Activated CD8-positive, alpha-beta memory T cell treated with anti-CD3 and anti-CD28 coated beads for 48 hours (primary cell): ENCODE measurements around the gene RTN1.

Experiments used
- DNase-seq, 3 experiments: peaks; one replicate each; pipeline ENCODE4 v3.0.0-alpha.2; 2020; ENCODE audit warnings: low read depth in 2 of 3, low spot score in 2 of 3

RTN1 gene

DNA sequence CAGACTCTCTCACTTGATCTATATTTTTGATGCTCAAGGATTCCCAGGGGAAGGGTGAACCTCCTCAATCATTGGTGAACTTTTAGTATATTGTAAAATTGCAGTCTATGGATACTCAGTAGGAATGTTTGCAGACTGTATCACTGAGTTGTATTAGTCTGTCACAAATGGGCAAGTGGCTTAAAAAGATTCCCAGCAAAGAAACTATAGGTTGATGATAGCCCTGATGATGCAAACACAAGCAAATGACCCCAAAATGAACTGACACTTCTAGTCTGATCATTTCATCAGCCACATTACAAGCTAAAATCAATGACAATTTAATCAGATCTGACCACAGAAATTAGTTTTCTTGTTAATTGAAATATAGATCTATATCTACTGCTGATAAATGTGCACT is 59.5 kb downstream of the RTN1 start:
- DNase-seq, result no peak

DNA sequence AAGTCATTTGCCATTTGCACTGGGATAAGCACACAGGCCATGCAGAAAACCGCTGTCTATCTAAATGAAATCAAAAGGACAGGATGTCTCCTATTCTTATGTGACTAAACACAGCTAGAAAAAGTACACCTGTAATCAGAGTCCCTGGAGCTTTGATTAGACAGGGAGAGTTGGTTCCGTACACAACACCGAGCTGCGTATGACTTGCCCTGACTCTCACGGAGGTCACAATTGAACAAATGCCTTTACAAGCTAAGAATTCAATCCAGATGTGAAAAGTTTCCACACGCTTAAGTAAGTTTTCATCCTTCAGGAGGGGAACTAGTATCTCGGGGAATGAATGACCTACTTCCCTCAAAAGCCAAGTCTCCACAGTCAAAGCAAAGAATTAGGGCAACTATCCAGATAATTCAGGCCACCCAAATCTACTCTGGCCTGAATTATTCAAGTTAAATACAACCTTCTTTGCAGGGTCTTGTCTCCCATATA is 67.5 kb downstream of the RTN1 start:
- no peak for DNase-seq

DNA sequence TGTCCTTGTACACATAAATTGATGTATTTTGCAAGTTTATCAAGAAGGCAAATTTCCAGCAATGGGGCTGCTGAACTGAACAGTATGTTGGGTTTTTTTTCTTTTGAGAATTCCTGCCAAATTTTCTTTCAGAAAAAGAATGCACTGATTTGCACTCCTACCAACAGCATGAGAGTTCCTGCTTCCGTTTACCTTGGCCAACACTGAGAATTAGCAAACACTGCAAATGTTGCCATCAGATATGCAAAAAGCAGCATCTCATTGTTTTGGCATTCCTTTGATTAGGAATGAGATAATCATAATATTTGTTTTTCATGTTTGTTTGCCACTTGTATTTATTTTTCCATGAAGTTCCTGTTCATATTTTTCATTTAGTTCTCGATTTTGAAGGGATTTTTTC is 82.4 kb downstream of the RTN1 start:
- no peak for DNase-seq

DNA sequence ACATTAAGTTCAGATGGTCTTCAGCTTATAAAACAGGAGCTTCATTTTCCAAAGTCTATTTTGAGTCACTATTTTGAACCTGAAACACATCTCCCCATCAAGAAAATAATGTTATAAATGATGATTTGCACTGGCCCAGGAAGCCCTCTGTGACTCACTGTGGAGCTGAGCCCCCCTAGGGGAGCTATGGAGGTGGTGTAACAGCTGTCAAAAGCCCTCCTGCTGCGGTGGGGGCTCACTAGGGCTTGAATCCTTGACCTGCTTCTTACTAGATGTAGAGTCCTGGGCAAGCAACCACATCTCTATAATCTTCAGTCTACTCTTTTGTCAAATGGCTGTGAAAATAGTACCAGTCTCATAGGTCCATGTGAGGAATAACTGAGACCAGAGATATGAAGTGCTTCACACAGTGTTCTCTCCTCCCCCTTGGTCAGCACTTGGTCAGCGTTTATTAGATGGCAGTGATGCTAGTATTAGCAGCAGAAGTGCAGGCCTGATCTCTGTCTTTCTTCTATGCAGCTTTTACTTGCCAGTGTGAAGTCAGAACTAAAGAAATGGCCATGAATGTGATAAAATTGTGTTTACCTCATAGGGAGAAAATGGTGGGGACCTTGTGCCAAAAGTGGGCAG is 83.4 kb downstream of the RTN1 start:
- DNase-seq, result no peak

DNA sequence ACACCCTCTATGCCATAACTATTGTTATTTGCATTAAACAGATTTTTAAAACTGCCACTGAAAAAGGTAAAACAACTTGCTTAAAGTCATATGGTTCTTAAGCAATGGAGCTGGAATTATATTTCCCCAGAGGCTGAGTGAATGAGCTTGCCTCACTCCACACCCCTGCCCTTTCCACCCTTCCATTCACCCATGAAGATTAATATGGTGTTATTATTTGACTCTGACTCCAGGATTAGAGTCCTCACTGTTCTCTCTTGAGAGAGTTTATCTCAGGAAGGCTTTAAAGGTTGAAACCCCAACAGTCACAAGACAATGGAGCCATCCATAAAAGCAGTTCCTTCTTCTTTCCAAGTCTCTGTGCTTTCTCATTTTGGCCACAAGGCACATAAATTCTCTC is 84.9 kb downstream of the RTN1 start:
- no peak for DNase-seq

DNA sequence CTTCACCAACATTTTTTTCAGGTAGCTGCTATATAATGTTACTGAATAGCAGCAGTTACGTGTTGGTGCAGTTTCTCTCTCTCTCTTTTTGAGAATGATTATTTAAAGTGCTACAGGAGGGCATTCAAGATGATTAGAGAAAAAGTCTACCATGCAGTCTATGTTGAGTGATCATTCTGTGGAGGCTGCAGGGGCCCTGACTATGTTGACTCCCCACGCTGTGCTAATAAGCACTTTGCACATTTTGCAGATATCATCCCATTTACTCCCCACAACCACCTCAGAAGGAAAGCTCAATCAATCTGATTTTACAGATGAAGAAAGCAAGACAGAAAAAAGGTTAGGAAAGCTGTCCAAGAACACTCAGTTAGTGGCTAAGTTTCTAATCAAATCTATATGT is 87.8 kb downstream of the RTN1 start:
- DNase-seq, result no peak

DNA sequence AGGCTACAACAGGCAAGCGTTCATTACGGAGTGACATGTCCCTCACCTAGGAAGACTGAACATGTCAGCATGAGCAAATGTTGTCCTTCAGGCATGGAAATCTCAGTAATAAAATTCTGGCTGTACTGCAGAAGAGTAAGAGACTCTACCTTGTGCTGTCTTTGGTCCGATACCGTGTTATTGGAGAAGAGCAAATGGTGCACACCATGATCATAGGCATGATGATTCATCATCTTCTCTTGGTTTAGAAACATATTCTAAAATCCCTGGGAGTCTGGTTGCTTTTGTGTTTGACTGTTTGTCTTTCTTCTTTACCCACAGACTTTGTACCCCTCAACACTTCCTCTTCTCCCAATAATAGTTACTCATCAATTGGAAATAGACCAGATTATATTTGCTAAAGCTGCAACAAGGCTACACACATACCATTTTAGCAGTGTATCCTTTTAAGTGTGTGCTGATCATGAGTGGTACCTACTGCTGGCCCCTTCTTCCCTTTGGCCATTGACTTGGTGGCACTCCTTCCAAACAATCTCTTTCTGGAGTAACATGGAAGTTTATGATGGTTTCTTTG is 93.5 kb downstream of the RTN1 start:
- no peak for DNase-seq

DNA sequence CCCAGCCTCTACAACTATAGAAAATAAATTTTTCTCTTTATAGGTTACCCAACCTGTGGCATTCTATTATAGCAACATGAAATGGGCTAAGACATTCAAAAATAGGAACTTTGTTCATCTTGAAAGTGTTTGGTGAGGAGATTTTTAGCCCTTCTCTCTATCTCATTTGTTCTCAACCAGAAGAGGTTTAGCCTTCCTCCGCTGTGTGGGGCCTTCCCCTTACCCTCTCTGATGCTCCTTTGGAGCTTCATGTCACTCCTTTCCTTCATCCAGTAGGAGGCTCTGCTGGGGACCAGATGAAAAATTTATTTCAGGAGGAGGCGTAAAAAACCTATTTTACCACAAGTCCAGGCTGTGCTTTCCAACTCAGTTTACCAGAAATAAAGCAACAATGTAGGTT is 94.1 kb downstream of the RTN1 start:
- DNase-seq, result no peak

DNA sequence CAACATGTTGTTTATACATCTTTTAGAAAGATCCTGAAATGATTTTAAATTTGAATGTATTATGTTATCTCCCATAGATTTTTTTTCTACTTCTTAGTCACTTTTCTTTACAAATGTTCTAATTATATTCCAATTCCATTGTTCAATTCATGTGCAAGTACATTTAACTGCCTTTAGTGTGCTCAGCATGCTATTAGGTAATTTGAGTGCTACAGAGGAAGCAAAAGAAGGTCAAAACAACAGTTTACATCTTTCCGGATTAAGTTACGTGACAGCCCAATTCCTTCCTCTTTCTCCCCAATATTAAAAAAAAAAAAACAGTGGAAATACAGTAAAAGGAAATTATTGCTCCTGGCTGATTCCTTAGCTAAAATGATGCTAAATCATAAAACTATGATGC is 98.3 kb downstream of the RTN1 start:
- DNase-seq, result no peak

DNA sequence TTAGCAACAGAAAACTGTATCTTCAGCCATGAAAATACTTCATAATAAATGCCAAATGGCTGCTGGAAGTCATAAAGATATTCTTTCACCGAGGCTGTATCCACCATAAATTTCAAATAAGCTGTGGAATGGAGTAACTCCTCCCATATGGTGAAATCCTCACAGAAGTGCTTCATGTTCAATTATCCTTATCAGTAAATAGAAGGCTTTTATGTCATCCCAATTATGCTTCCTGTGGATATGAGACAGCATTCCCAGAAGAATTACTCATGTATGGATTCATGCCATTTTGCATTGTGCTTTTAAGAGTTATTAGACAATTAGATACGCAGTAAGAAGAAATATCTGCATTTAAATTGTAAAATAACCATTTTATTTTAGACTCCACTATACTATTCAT is 99.0 kb downstream of the RTN1 start:
- DNase-seq, result no peak

DNA sequence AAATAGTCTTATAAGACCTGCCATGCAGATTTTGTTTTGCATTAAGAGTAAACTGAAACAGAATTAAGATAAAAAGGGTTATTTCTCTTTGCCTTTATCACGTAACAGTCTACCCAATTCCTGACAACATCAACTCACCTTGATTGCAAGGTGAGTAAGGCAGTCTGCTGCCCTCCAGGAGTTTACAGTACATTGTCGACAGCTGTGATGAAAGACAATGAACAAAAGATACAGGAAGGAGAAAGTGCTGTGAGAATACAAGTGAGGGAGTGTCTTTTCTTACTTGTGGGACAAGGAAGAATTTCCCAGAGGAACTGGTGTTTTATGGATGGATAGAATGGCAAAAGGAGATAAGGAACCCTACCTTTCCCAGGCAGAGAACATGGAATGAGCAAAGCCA is 101.0 kb downstream of the RTN1 start:
- no peak for DNase-seq

DNA sequence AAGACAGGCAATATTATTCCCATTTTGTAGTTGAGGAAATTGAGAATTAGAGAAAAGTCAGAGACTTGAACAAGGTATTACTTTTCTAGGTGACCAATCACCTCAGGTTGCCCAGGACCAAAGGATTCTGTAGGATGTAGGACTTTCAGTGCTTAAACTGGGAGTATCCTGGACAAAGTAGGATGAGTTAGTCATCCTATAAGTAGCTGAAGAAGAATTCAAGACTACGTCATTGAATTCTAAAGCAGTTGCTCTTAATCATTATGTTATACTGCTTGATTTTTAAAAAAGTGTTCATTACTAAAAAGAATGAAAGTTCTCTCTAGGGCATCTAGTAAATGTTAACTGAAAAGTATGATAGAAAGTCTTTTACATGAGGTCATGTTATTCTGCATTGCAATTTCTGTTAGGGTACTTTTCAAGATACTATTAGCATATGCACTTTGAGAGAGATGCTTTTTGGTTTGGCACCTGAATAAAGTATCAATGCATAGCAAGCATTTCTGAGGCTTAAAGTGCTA is 101.7 kb downstream of the RTN1 start:
- no peak for DNase-seq

DNA sequence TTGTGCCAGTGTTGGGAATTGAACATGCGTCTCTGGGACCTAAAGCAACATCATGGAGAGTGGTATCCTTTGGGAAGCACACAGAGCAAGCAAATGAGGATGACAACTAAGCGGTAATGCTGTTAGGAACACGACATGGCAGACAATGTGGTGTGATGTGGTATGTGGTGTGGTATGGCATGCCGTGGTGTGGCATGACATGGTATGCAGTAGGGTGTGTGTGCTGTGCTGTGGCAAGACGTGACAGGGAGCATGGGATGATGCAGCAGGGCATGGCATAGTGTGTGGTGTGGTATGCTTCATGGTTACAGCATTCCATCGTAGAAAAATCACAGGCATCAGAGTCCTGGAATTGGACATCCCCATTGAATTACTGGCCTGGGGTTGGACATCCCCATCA is 108.7 kb downstream of the RTN1 start:
- DNase-seq, result no peak

DNA sequence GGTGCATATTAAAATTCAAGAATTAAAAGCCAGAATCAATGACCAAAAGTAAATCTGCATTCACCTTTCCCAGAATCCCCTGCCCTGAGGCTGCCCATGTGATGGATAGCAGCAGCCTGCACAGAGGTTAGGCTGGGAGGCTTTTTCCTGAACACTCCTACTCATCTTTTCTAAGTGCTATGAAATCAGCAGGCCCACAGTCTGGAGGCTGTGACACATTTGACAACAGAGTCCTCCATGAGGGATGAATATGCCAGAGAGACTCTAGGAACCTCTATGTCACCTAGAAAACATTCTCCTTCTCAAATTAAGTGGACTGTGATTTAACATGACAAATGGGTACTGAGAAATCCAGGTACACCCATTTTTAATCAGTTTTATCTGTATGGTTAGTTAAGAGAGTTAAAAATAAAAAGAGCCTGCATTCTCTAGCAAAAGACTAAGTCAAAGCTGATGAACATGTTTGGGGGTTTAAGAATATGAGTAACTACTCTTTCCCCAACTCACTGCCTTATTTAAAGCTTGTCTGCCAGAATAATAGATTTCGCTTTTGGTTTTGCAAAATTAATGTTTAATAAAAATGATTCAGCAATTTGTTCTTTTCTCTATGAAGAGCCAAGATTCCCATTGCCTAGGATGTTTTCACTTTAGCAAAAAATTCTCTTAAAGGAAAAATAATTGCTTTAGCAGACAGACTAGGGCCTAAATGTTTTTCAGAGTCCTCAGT is 115.0 kb downstream of the RTN1 start:
- no peak for DNase-seq

DNA sequence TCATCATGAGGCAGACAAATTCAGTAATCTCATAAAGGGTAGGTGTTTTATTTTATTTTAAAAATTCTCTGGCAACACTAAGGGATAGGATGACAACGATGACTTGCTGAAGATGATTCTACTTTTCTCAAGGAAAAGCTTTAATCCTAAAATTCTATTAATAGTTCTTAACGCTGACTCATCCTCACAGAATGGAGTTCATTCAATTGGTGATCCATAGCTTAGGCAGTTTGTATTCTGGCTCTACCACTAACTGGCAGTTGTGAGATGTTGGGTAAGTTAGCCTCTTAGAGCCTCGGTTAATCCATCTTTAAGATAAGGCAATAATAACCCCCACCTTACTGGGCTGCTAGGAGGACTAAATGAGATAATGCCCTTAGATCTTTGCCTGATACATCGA is 116.3 kb downstream of the RTN1 start:
- DNase-seq, result no peak

DNA sequence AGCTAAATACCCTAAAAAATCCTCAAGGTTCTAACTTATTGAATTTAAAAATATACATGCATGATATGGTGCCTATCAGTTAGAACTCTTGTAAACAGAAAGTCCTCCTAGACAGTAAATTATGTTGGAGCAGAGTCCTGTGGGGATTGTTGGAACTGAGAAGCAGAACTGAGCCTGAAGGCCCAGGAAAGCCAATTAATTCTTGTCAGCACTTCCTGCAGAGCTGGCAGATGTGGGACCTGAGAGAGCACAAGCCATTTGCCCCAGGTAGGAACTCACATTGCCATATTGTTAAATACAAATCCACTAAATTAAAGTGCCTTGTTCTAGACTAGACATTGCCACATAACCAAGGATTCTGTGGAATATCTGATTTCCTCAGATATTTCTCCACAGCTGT is 117.1 kb downstream of the RTN1 start:
- DNase-seq, result no peak

DNA sequence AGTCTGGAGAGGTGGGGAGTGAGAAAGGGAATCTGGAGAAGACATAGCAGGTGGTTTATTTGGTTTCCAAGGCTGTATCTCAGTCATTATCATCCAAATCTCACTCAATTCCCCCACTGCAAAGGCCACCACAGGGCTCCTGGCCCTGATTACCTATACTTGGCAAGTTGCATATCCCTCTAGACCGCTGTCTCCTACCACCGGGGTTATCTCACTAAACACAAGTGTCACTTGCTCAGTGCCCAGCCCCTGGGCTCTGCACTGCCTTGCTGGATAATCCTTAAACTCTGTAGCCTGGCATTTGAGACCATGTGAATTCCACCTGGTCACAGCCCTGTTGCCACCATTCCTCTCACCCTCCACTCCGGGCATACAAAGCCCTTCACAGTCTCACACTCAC is 119.0 kb downstream of the RTN1 start:
- DNase-seq, result no peak

DNA sequence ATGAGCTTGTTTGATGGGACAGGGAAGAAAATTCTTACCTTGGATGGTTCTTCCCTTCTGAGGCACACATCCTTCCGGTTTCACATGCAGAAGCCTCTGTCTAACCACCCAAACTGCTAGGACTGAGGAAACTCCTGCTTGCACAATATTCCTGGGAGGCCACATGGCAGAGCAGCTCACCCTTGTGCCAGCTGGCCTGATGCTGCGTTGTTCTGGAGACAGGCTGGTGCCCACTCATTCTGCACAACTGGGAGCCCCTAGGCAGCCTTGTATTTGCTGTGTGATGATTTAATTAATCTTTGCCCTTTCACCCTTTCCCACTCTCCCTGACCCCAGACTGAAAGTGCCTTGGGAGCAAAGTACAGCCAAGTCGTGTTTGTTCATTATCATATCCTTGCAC is 130.8 kb downstream of the RTN1 start:
- no peak for DNase-seq

DNA sequence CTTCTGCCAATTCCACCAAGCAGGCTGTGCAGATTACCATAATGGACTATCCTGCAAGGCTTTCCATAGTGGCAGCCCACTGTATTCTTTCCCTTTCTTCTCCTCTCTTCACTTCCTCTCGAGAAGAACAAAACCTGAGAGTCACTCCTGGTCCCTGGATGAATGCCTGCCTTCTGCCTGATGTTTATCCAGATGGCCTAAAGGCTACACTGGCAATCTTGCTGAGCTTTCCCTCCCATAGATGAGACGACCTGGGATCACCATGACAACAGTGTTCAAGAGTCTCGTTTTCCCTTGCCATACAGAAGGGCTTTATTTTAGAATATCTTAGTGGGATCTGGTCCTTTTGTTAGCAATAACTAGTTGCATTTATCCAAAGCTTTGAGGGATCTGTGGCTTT is 142.3 kb downstream of the RTN1 start:
- DNase-seq, result no peak

DNA sequence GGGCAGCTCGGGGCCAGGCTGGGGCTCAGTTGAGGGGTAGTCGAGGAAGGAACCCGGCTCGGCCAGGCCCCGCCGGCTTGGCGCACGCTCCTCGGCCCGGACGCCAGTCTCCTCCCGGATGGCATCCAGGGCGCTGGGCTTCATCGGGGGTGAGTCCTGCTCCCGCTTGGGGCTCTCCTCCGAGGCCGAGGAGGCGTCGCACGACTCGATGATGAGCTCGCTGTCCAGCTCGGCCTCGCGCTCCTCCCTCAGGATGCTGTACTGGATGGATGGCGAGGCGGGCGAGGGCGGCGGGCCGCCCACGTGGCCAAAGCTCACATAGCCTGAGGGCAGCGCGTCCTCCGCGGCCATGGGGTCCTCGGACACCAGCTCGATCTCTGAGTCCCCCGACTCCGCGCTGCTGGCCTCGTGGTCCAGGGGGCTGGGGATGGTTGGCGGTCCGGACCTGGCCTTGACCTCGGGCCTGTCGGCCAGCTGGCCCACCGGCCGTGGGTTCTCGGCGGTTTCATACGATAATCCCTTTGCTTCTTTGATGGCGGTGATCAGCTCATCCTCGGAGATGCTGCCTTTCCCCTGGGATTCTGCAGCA is 143.4 kb downstream of the RTN1 start:
- DNase-seq, result no peak

DNA sequence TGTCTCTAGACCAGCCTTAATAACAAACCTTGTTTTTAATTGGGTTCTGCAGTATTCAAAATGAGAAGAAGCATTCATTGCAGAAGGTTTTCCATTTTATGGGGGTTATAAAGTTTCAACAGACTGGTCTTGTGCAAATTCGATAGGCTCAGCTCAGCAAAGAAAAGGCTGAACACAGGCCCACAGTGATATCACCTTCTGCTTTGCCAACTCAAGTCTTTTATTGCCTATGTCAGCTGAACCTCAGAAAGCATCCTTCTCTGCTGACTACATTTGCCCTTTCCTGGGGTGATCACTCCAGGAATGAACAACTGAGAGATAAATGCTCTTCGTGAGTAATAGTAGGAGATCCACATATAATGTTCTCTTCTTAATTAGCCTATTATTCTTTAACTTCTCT is 159.5 kb downstream of the RTN1 start:
- DNase-seq, result no peak
